GM18861 (cell line): ENCODE data around the gene TTLL13.
"Not testable (repeated sequence)": the region's sequence is repeated elsewhere in the genome, so short reads cannot be mapped to it uniquely, and the experiment has no call there.

Experiments
- ATAC-seq: cut with Tn5 transposase; IDR thresholded peaks from one replicate; pipeline ENCODE4 v1.9.1; 2021; ENCODE audit not compliant: unreplicated experiment

The TTLL13 gene

DNA sequence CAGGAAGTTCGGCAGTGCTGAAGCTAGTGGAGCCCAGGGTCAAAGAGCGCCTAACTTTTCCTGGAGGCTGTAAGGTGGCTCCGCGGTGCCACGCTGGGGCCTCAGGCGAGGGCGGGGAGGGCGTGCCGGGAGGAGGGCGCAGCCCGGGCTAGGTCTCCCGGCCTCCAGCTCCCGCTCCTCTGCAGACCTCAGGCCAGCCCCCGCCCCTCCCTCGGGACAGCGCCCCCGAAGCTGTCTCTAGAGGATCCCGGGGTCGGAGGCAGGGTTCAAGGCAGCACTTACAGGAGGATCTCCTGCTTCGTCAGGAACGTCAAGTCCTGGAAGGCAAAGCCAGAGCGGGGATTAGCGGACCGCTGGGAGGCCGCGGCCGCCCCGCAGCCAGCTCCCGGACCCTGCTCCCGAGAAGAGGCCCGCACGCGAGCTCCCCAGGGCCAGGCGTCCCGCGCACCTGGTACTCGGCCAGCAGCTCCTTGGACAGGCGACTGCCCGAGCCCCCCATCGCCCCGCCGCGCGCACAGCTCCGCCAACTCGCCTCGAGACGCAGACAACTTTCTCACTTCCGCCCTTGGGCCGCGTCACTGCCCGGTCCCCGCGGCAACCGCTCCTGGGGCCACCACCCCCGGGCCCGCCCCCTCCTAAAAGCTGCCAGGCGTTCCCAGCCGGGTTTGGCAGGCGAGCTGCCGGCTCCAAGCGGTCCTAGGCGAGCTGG is 15.8 kb upstream of the TTLL13 start, which contains the start of gene CIB1:
CIB1 (minus strand) TSS at position 555 of the 709 bp plus-strand sequence; CDS start at position 499, 56 bp downstream.
- ATAC-seq, result peak; percentile 77

DNA sequence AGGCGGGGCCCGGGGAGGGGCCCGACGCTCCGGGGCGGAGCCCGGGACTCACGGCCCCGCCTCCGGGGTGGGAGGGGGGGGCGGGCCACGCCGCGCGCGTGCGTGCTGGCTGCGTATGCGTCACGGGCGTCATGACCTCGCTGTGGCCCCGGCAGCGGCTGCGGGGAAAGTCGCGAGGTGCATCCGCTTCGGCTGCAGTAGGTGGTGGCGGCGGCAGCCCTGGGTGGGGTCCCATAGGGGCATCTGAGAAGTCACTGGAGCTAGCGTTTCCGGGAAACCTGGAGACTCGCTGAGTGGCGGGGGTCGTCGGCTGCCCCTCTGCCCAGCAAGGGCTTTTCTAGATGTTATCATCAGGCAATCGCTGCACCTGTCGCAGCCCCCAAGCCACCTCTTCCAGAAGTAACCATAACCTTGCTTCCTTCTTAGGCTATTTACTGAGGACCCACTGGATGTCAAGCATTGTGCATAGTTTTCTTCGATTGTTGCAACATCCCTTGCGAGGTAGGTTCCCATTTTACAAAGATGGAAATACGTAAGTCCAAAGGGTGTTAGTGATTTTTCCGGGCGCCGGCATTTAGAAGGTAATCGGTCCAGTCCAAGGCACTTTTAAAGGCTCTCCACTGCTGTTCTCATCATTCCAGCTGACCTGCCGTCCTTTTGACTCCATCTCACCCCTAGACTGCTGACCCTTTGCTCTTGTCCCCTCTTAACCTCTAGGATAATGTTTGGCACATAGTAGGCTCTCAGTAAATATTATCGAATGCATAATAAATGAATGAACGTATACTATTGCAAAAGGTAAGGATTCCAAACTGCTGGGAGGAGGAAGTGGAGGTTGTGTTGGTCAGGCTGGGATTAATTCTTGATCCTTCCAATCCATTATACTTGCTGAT is 15.0 kb upstream of the TTLL13 start, which contains the start of gene GDPGP1:
GDPGP1 (plus strand) TSS at position 114 of the 893 bp plus-strand sequence. CDS start 6,700 bp downstream, outside the sequence.
- ATAC-seq, result peak; percentile 57

DNA sequence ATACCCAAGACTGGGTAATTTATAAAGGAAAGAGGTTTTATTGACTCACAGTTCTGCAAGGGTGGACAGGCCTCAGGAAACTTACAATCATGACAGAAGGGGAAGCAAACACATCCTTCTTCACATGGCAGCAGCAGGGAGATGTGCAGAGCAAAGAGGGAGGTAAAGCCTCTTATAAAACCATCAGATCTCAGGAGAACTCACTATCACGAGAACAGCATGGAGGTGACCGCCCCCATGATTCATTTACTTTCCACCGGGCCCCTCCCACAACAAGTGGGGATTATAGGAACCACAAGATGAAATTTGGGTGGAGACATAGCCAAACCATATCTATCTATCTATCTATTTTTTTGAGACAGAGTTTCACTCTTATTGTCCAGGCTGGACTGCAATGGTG is 10.0 kb upstream of the TTLL13 start:
- no peak for ATAC-seq

DNA sequence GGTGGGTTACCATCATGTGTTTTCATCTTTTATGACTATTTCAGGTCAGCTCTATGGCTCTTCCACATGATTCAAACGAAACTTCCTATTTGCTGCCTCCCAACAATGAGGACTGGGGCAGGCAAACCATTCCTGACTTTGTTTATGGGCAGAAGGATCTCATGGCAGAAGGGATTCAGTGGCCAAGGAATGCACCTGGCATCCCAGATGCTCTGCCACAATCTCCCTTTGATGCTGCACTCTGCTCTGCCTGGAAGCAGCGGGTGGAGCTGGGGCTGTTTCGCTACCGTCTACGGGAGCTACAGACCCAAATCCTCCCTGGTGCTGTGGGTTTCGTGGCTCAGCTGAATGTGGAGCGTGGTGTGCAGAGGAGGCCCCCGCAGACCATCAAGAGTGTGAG is 8.5 kb upstream of the TTLL13 start:
- no peak for ATAC-seq

DNA sequence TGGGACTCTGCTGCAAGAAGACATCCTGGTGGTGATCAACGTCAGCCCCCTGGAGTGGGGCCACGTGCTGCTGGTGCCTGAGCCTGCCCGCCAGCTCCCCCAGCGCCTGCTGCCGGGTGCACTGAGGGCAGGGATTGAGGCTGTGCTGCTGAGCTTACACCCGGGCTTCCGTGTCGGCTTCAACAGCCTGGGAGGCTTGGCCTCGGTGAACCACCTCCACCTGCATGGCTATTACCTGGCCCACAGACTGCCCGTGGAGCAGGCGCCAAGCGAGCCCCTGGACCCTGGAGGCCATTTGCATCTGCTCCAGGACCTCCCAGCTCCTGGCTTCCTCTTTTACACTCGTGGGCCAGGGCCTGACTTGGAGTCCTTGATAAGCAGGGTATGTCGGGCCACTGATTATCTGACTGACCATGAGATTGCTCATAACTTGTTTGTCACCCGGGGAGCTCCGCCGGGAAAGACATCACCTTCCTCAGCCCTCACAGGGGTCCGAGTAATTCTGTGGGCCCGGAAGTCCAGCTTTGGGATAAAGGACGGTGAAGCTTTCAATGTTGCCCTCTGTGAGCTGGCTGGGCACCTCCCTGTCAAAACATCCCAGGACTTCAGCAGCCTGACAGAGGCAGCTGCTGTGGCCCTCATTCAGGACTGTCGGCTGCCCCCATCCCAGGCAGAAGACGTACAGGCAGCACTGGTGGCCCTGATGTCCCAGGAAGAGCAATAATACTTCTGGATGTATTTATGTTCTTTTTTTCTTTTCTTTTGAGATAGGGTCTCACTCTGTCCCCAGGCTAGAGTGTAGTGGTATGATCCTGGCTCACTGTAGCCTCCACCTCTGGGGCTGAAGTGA is 7.8 kb upstream of the TTLL13 start:
- no peak for ATAC-seq

DNA sequence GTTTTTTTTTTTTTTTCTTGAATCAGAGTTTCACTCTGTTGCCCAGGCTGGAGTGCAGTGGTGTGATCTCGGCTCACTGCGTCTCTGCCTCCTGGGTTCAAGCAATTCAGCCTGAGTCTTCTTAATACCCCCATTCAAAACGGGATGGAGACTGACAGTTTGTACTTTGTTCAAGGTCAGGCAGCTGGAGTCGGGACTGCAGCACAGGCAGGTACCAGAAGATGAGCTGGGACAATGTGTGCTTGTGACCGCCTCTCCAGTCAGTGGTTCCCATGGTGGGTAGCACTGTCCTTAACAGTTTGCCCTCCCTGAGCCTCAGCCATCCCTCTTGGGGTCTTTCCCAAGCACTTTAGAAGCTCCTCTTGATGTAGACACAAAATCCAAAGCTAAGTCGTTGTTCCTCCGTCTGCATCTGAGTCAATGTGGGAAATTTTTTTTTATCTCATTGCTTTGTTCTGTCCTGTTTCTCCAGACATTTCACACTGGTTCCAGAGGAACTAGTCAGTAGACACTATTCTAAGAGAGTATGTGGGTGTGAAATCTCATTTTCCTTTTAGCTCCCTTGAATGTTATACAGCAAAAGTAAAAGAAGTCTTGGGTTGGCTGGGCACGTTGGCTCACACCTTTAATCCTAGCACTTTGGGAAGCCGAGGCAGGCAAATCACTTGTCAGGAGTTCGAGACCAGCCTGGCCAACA is 5.3 kb upstream of the TTLL13 start:
- ATAC-seq, result no peak

DNA sequence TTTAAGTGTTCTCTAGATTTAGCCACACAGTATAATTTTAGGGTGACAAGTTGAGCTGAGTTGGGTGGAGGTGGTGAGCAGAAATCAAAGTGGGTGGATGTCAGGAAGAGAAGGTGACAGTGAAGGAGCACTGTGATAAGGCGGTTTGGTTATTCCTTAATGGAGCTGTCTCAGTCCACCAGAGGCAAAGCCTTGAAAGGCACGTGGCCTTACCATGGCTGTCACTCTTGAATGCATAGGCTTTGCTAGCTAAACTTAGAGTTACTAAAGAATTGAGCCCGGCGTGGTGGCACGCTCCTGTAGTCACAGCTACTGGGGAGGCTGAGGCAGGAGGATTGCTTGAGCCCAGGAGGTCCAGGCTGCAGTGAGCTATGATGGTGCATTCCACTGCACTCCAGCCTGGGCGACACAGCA is 560 bp upstream of the TTLL13 start:
- no peak for ATAC-seq

DNA sequence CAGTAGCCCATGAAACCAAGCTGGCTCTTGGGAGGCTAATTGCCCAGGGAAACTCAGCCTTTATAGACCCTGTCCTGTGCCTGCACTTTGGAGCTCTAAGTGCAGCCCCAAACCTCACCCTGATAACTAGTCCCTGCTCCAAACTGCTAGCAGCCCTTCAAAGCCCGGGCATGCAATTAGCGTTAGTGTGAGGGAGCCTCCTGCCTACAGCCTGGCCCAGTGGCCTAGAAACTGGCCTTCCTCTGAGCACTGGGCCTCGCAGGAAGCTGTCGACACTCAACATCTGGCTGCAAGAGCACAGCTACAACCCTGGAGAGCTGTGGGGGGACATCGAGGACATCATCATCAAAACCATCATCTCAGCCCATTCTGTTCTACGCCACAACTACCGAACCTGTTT is 8.4 kb downstream of the TTLL13 start:
- ATAC-seq, result no peak

DNA sequence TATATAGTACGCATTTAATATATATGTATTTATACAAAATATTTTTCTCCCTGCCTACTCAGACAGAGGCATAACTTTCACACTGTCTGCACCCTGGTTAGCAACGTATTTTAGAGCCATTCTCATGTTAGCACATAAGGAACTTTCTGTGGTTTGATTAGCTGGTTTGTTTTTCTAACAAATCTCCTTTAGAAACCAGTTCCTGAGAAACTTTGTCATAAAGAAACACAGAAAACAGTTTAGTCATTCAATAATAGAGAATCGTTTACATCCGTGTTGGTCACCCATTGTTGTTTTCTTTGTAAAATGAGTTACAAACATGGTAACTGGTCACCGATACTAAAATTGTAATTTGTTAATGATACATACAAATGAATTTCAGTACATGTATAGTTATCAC is 10.2 kb downstream of the TTLL13 start:
- ATAC-seq, result peak; percentile 75

DNA sequence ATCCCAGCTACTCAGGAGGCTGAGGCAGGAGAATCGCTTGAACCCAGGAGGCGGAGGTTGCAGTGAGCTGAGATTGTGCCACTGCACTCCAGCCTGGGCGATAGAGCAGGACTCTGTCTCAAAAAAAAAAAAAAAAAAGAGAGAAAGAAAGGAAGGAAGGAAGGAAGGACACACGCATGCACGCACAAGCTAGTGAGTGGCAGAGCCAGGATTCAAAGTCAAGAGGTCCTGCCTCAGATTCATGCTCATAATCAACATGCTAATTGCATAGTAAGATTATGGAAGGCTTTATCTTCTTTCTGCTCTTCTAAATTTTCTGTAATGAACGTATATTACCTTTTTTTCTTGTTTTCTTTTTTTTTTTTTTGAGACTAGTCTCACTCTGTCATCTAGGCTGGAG is 11.4 kb downstream of the TTLL13 start:
- not testable (repeated sequence) for ATAC-seq

DNA sequence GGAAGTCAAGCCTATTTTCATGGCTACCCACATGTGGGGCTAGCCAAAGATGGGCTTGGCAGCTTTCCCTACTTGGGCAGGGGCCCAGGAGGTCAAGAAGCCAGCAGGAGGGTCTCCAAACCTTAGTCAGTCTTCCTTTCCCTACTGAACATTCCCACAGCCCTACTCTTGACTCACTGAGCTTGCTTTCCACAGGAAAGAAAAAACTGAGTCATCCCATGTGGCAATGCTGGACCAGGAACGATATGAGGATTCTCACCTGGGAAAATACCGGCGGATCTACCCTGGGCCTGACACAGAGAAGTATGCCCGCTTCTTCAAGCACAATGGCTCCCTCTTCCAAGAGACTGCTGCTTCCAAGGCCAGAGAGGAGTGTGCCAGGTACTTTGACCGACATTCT is 12.5 kb downstream of the TTLL13 start:
- ATAC-seq, result no peak

DNA sequence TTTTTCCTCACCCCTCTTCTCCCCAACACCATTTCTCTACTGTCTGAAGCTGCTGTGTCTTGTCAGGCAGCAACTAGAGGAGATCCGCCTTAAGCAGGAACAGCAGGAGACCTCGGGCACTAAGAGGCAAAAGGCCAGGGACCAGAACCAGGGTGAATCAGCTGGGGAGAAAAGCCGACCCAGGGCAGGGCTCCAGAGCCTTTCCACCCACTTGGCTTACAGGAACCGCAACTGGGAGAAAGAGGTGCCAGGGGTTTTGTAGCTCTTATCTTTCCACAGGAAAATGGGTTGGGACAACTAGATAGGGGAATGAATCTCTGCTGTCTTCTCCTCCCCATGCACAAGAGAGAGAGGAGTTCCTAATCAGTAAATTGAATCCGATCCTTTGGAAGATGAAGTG is 13.1 kb downstream of the TTLL13 start:
- no peak for ATAC-seq

DNA sequence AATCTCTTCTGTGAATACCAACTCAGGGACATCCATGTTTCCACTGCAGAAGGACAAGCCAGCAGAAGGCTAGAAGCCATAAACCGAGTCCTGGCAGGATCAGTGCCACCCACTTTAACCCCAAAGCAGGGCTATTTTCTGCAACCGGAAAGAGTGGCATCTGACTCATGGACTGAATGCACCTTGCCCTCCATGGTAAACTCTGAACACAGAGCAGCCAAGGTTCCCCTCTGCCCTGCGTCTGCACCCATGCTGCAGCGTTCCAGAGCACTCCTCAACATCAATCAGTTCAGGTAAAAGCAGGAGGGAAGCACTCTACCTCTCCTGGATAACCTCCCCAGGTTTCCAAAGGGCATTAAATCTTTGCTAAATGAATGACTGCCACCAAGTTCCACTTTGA is 15.3 kb downstream of the TTLL13 start:
- ATAC-seq, result no peak

DNA sequence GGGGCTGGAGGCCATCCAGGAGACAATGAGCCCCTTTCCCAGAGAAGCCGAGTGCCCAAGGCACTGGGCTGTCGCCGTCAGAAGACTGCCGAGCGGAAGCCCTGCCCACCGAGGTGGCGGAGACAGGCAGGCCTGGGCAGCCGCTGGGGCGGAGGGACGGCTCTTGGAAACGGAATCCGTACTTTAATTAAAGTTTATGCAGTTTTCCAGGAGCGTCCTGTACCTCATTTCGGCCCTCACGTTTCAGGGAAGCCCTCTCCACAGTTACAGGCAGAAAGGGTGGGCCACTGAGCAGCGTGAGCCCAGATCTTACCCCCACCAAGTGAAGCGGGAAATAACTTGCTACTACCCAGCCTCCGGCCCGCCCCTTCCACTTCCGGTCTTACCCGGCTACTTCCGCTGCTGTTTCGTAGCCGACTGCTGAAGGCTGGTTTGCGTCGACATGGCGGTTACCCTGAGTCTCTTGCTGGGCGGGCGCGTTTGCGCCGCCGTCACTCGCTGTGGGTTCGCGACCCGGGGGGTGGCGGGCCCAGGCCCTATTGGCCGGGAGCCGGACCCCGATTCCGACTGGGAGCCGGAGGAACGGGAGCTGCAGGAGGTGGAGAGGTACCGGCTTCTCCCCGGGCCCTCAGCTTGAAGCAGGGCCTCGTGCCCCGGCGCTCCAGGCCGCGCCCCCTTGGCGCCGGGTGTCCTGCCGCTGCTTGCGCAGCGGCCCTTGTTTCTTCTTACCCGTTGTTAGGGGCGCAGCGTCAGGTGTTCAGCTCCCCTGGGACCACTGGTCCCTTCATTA is 16.1 kb downstream of the TTLL13 start, which contains the start of gene NGRN:
NGRN (plus strand) TSS at position 402 of the 790 bp plus-strand sequence; CDS start at position 443, 41 bp downstream.
- ATAC-seq, result peak; percentile 86

DNA sequence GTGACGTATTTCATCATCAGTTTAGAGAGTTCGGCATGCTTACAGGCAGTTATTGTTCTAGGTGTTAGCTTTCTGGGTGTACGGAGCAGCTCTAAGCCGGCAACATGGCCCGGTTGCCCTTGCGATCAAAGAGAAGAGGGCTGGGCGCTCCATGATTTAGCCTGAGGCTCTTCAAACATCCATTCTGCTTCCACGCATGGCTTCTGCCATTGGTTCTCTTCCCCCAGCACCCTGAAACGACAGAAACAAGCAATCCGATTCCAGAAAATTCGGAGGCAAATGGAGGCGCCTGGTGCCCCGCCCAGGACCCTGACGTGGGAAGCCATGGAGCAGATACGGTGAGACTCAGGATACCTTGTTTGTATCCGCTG is 16.7 kb downstream of the TTLL13 start:
- ATAC-seq, result peak; percentile 11

DNA sequence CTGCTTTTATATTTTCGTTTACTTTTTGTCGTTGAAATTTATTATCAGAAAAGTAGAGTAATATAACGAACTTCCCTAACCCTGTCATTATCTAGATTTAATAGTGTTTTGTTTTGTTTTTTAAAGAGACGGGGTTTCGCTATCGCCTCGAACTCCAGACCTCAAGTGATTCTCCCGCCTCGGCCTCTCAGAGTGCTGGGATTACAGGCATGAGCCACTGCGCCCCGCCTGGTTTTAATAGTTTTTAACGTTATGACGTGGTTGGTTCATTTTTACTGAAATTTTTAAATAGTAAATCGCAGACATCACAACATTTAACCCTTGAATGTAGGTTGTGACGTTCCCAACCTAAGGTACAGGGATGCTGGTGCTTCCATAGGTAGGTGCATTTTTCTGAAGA is 17.1 kb downstream of the TTLL13 start:
- no peak for ATAC-seq

DNA sequence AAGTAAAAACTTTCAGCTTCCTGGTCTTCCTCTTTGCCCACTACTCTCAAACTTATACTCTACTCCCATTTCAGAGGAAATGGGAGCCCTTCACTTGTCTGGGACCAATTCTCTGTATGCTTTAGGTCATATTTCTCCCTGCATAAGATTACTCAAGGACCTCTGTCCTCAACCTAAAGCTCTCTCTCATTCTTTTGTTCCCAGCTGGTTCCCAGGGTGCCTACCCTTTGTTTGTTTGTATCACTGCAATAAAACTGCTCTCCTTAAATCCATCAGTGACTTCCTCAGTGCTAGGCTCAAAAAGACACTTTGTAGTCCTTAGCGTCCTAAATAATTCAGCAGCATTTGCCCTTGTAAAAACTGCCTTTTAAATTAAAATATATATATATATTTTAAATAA is 19.1 kb downstream of the TTLL13 start:
- no peak for ATAC-seq

DNA sequence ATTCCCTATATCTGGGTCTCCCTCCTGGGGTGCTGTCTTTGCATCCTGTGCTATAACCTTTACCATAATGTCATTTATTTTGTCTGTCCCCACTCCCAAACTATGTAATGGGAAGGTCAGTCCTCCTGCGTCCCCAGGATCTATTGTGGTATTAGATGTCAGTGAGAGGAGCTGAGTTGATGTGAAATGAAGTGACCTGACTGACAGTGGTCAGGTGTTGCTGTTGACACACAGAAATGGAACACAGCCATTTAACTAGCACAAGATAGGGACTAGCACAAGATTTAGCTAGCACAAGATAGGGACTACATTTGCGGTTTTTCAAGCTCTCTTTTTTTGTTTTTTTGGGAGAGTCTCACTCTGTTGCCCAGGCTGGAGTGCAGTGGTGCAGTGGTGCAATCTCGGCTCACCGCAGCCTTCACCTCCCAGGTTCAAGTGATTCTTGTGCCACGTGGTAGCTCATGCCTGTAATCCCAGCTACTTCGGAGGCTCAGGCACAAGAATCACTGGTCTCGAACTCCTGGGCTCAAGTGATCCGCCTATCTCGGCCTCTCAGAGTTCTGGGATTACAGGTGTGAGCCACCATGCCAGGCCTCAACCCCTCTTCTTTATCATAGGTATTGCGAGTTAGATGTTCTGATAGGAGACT is 21.3 kb downstream of the TTLL13 start:
- no peak for ATAC-seq
